AG09319 (cell line): ENCODE results near the gene OR1Q1.
"Not testable (repeated sequence)": the region's sequence is repeated elsewhere in the genome, so short reads cannot be mapped to it uniquely, and the experiment has no call there.

Experiments used
- DNase-seq: peaks from one replicate; pipeline ENCODE4 v3.0.0-alpha.2; 2010; ENCODE audit warnings: low read depth; ENCODE audit errors: extremely low read depth
- CTCF ChIP-seq: IDR thresholded peaks from 2 replicates; pipeline ENCODE4 v1.5.1; 2011; ENCODE audit warnings: low read depth, mild to moderate bottlenecking, inconsistent platforms, low read length, moderate library complexity

Gene OR1Q1

GRCh38 chr9:122614362-122614761, at the start of gene OR1Q1:
OR1Q1 (plus strand) TSS chr9:122614738; CDS start chr9:122614738, 0 bp downstream.
- TF ChIP-seq CTCF, result no peak
- DNase-seq, result no peak

GRCh38 chr9:122567901-122568300, 46.6 kb upstream of the OR1Q1 start:
- TF ChIP-seq CTCF, result no peak
- DNase-seq, result no peak

- DNase-seq, result no peak
- no peak for TF ChIP-seq CTCF
Observed at GRCh38 chr9:122572456-122572855, 42.1 kb upstream of the OR1Q1 start.

GRCh38 chr9:122579874-122580273, 34.7 kb upstream of the OR1Q1 start:
- DNase-seq, result no peak

GRCh38 chr9:122580360-122580759, 34.2 kb upstream of the OR1Q1 start:
- no peak for TF ChIP-seq CTCF
- peak; percentile 22 for DNase-seq

More at GRCh38 chr9:122579874-122580273, 34.7 kb upstream of the OR1Q1 start:
- TF ChIP-seq CTCF, result no peak

GRCh38 chr9:122583284-122583683, 31.3 kb upstream of the OR1Q1 start, which contains the start of gene OR1L8:
OR1L8 (minus strand) TSS chr9:122583384; CDS start chr9:122568477, 14,907 bp downstream.
- DNase-seq, result not testable (repeated sequence)

- no peak for DNase-seq
Observed at GRCh38 chr9:122605691-122606090, 8.8 kb upstream of the OR1Q1 start.

More at GRCh38 chr9:122605691-122606090, 8.8 kb upstream of the OR1Q1 start:
- TF ChIP-seq CTCF, result no peak
